SH-SY5Y (cell line): ENCODE results near the gene PACS1.

Experiments
- GATA2 ChIP-seq: IDR thresholded peaks from 2 replicates; pipeline ENCODE4 v1.6.1; 2011; ENCODE audit warnings: mild to moderate bottlenecking, low read depth, low read length
- GATA3 ChIP-seq: IDR thresholded peaks from 2 replicates; pipeline ENCODE4 v1.6.1; 2011; ENCODE audit warnings: low read depth, mild to moderate bottlenecking, low read length, moderate library complexity

GRCh38 chr11:66112601-66113499 is 42.8 kb downstream of the PACS1 start:
- TF ChIP-seq GATA2 (no peak), GATA3 (no peak)
